NCI-H1417 (cell line): ENCODE results near the gene SLC26A6.

Experiments
- DNase-seq, 3 experiments: peaks; one replicate each; lab custom pipeline; 2025; lab: John Stamatoyannopoulos, UW

SLC26A6 gene

GRCh38 chr3:48661501-48662144, 26.4 kb upstream of the SLC26A6 start:
- no peak for DNase-seq

GRCh38 chr3:48660800-48661400, 25.6 kb upstream of the SLC26A6 start:
- no peak for DNase-seq

- no peak for DNase-seq
These were observed 21.6 kb upstream of the SLC26A6 start for GRCh38 chr3:48656841-48657281.

- DNase-seq: no peak
These were observed 21.0 kb upstream of the SLC26A6 start for GRCh38 chr3:48656061-48656840.

GRCh38 chr3:48655606-48656005, 20.3 kb upstream of the SLC26A6 start:
- DNase-seq: no peak

GRCh38 chr3:48655063-48655462, 19.8 kb upstream of the SLC26A6 start:
- DNase-seq: no peak

GRCh38 chr3:48652923-48653715, 17.9 kb upstream of the SLC26A6 start:
- no peak for DNase-seq

- DNase-seq: no peak
These were observed 16.5 kb upstream of the SLC26A6 start for GRCh38 chr3:48651771-48652170.

GRCh38 chr3:48650723-48651122, 15.5 kb upstream of the SLC26A6 start:
- DNase-seq: no peak

GRCh38 chr3:48648188-48648850, 13.1 kb upstream of the SLC26A6 start:
- no peak for DNase-seq

GRCh38 chr3:48647714-48648113, 12.5 kb upstream of the SLC26A6 start:
- DNase-seq: no peak

- DNase-seq: no peak
These were observed 9.9 kb upstream of the SLC26A6 start for GRCh38 chr3:48644898-48645760.

GRCh38 chr3:48642605-48643004, 7.3 kb upstream of the SLC26A6 start:
- no peak for DNase-seq

GRCh38 chr3:48641396-48641795, 6.1 kb upstream of the SLC26A6 start:
- DNase-seq: no peak

GRCh38 chr3:48639944-48640606, 4.8 kb upstream of the SLC26A6 start:
- DNase-seq: no peak

- DNase-seq: no peak
These were observed 2.0 kb upstream of the SLC26A6 start for GRCh38 chr3:48637305-48637704.

GRCh38 chr3:48636149-48636655, 941 bp upstream of the SLC26A6 start:
- DNase-seq: peak in 1 of 3 experiments; percentile 24

- DNase-seq: peak; percentile 17 to 64 (median 58)
These were observed 520 bp downstream of the SLC26A6 start for GRCh38 chr3:48634661-48635221.

GRCh38 chr3:48633743-48634142, 1.5 kb downstream of the SLC26A6 start:
- no peak for DNase-seq

- no peak for DNase-seq
These were observed 2.0 kb downstream of the SLC26A6 start for GRCh38 chr3:48633256-48633655.
